ENCODE results near the gene WDFY2.

WDFY2 gene

GRCh38 chr13:51797664-51798488 is 213.6 kb downstream of the WDFY2 start:
- no peaks in the 10 kb centered on the region for H3K27me3 ChIP-seq (ENCODE audit: insufficient read depth, low read length)
- H3K4me1 ChIP-seq (ENCODE audit: insufficient read depth, low read length) = peaks cover 26% of the 10 kb centered on the region
- no peak overlapping the region for H3K4me3 ChIP-seq (ENCODE audit: low read length)
- H3K36me3 ChIP-seq (ENCODE audit: insufficient read depth, low read length) = no peaks in the 10 kb centered on the region
- no peak overlapping the region for H2AFZ ChIP-seq (ENCODE audit: low read depth, low read length)
- no peaks in the 10 kb centered on the region for H3K9me3 ChIP-seq (ENCODE audit: low read length)

- Histone ChIP-seq H3K27me3 (ENCODE audit: insufficient read depth, low read length) (no peaks in the 10 kb centered on the region), H3K36me3 (ENCODE audit: insufficient read depth, low read length) (no peaks in the 10 kb centered on the region), H3K4me3 (ENCODE audit: low read length) (no peak overlapping the region), H2AFZ (ENCODE audit: low read depth, low read length) (no peak overlapping the region), H3K9me3 (ENCODE audit: low read length) (no peaks in the 10 kb centered on the region), H3K4me1 (ENCODE audit: insufficient read depth, low read length) (peaks cover 28% of the 10 kb centered on the region)
Observed at GRCh38 chr13:51799261-51799660, 215.0 kb downstream of the WDFY2 start.

- H2AFZ ChIP-seq (ENCODE audit: low read depth, low read length) = no peak overlapping the region
- H3K4me1 ChIP-seq (ENCODE audit: insufficient read depth, low read length) = peaks cover 28% of the 10 kb centered on the region
- no peaks in the 10 kb centered on the region for H3K36me3 ChIP-seq (ENCODE audit: insufficient read depth, low read length)
- no peaks in the 10 kb centered on the region for H3K9me3 ChIP-seq (ENCODE audit: low read length)
- no peaks in the 10 kb centered on the region for H3K27me3 ChIP-seq (ENCODE audit: insufficient read depth, low read length)
- H3K4me3 ChIP-seq (ENCODE audit: low read length) = no peak overlapping the region
Observed at GRCh38 chr13:51800486-51800885, 216.2 kb downstream of the WDFY2 start.

- Histone ChIP-seq H3K4me3 (ENCODE audit: low read length) (no peak overlapping the region), H3K9me3 (ENCODE audit: low read length) (no peaks in the 10 kb centered on the region), H3K27me3 (ENCODE audit: insufficient read depth, low read length) (no peaks in the 10 kb centered on the region), H2AFZ (ENCODE audit: low read depth, low read length) (no peak overlapping the region), H3K4me1 (ENCODE audit: insufficient read depth, low read length) (peaks cover 33% of the 10 kb centered on the region), H3K36me3 (ENCODE audit: insufficient read depth, low read length) (no peaks in the 10 kb centered on the region)
Observed at GRCh38 chr13:51801631-51802099, 217.4 kb downstream of the WDFY2 start.

- Histone ChIP-seq H3K36me3 (ENCODE audit: insufficient read depth, low read length) (no peaks in the 10 kb centered on the region), H3K27me3 (ENCODE audit: insufficient read depth, low read length) (no peaks in the 10 kb centered on the region), H3K9me3 (ENCODE audit: low read length) (no peaks in the 10 kb centered on the region), H2AFZ (ENCODE audit: low read depth, low read length) (no peak overlapping the region), H3K4me3 (ENCODE audit: low read length) (peak overlapping the region; percentile 48), H3K4me1 (ENCODE audit: insufficient read depth, low read length) (peaks cover 26% of the 10 kb centered on the region)
Observed at GRCh38 chr13:51802631-51803418, 218.6 kb downstream of the WDFY2 start.

GRCh38 chr13:51803422-51804294 is 219.4 kb downstream of the WDFY2 start, which contains the start of gene DHRS12:
Gene DHRS12, minus strand, starts transcription at chr13:51804163. Its CDS starts 4,504 bp downstream, at chr13:51799659.
- Histone ChIP-seq H3K4me3 (ENCODE audit: low read length) (peak within 1 kb of the TSS; percentile 48), H3K27me3 (ENCODE audit: insufficient read depth, low read length) (no peaks in the 10 kb centered on the region), H2AFZ (ENCODE audit: low read depth, low read length) (peak within 1 kb of the TSS; percentile 24), H3K9me3 (ENCODE audit: low read length) (no peaks in the 10 kb centered on the region), H3K4me1 (ENCODE audit: insufficient read depth, low read length) (peaks cover 26% of the 10 kb centered on the region), H3K36me3 (ENCODE audit: insufficient read depth, low read length) (no peaks in the 10 kb centered on the region)

GRCh38 chr13:51804295-51805172 is 220.3 kb downstream of the WDFY2 start:
- H3K36me3 ChIP-seq (ENCODE audit: insufficient read depth, low read length) = no peaks in the 10 kb centered on the region
- H3K4me1 ChIP-seq (ENCODE audit: insufficient read depth, low read length) = peaks cover 26% of the 10 kb centered on the region
- no peaks in the 10 kb centered on the region for H3K9me3 ChIP-seq (ENCODE audit: low read length)
- peak overlapping the region; percentile 24 for H2AFZ ChIP-seq (ENCODE audit: low read depth, low read length)
- no peaks in the 10 kb centered on the region for H3K27me3 ChIP-seq (ENCODE audit: insufficient read depth, low read length)
- H3K4me3 ChIP-seq (ENCODE audit: low read length) = peak overlapping the region; percentile 48

- Histone ChIP-seq H3K4me3 (ENCODE audit: low read length) (no peak overlapping the region), H3K36me3 (ENCODE audit: insufficient read depth, low read length) (no peaks in the 10 kb centered on the region), H3K4me1 (ENCODE audit: insufficient read depth, low read length) (peaks cover 26% of the 10 kb centered on the region), H2AFZ (ENCODE audit: low read depth, low read length) (no peak overlapping the region), H3K9me3 (ENCODE audit: low read length) (no peaks in the 10 kb centered on the region), H3K27me3 (ENCODE audit: insufficient read depth, low read length) (no peaks in the 10 kb centered on the region)
Observed at GRCh38 chr13:51805313-51805712, 221.1 kb downstream of the WDFY2 start.

GRCh38 chr13:51805925-51806324 is 221.7 kb downstream of the WDFY2 start:
- Histone ChIP-seq H2AFZ (ENCODE audit: low read depth, low read length) (no peak overlapping the region), H3K9me3 (ENCODE audit: low read length) (no peaks in the 10 kb centered on the region), H3K27me3 (ENCODE audit: insufficient read depth, low read length) (no peaks in the 10 kb centered on the region), H3K4me1 (ENCODE audit: insufficient read depth, low read length) (peaks cover 26% of the 10 kb centered on the region), H3K4me3 (ENCODE audit: low read length) (no peak overlapping the region), H3K36me3 (ENCODE audit: insufficient read depth, low read length) (no peaks in the 10 kb centered on the region)

- peaks cover 24% of the 10 kb centered on the region for H3K4me1 ChIP-seq (ENCODE audit: insufficient read depth, low read length)
- H3K4me3 ChIP-seq (ENCODE audit: low read length) = no peak overlapping the region
- H3K9me3 ChIP-seq (ENCODE audit: low read length) = no peaks in the 10 kb centered on the region
- no peak overlapping the region for H2AFZ ChIP-seq (ENCODE audit: low read depth, low read length)
- H3K27me3 ChIP-seq (ENCODE audit: insufficient read depth, low read length) = no peaks in the 10 kb centered on the region
- no peaks in the 10 kb centered on the region for H3K36me3 ChIP-seq (ENCODE audit: insufficient read depth, low read length)
Observed at GRCh38 chr13:51806566-51806965, 222.3 kb downstream of the WDFY2 start.

GRCh38 chr13:51807041-51807440 is 222.8 kb downstream of the WDFY2 start:
- no peak overlapping the region for H2AFZ ChIP-seq (ENCODE audit: low read depth, low read length)
- peaks cover 19% of the 10 kb centered on the region for H3K4me1 ChIP-seq (ENCODE audit: insufficient read depth, low read length)
- H3K9me3 ChIP-seq (ENCODE audit: low read length) = no peaks in the 10 kb centered on the region
- H3K4me3 ChIP-seq (ENCODE audit: low read length) = no peak overlapping the region
- H3K36me3 ChIP-seq (ENCODE audit: insufficient read depth, low read length) = no peaks in the 10 kb centered on the region
- H3K27me3 ChIP-seq (ENCODE audit: insufficient read depth, low read length) = no peaks in the 10 kb centered on the region

GRCh38 chr13:51808811-51809210 is 224.5 kb downstream of the WDFY2 start:
- Histone ChIP-seq H3K27me3 (ENCODE audit: insufficient read depth, low read length) (no peaks in the 10 kb centered on the region), H3K36me3 (ENCODE audit: insufficient read depth, low read length) (no peaks in the 10 kb centered on the region), H3K9me3 (ENCODE audit: low read length) (no peaks in the 10 kb centered on the region)

More at GRCh38 chr13:51808811-51809210, 224.5 kb downstream of the WDFY2 start:
- Histone ChIP-seq H2AFZ (ENCODE audit: low read depth, low read length) (no peak overlapping the region), H3K4me3 (ENCODE audit: low read length) (no peak overlapping the region), H3K4me1 (ENCODE audit: insufficient read depth, low read length) (peaks cover 11% of the 10 kb centered on the region)

Measured in neuron (in vitro differentiated cells).